Memory B cell (primary cell): ENCODE data around the gene DPPA3.
A peak's percentile ranks its signal among the peaks of the same experiment; 100 is the strongest.
"Not testable (repeated sequence)": the region's sequence is repeated elsewhere in the genome, so short reads cannot be mapped to it uniquely, and the experiment has no call there.

Source experiments
- ATAC-seq: fragments of 150-1000 bp; cut with Tn5 transposase; 2 replicates; pipeline ENCODE4 v1.10.0; 2021; ENCODE audit warnings: low read depth, mild to moderate bottlenecking, moderate library complexity
- DNase-seq, 2 donors: peaks; one replicate each; pipeline ENCODE4 v3.0.0; 2022; ENCODE audit warnings: low spot score in 2 of 2
- H3K27ac Mint-ChIP-seq: one replicate; pipeline ENCODE4 v1.8.0; 2022; ENCODE audit warnings: mild to moderate bottlenecking, moderate library complexity, mixed read lengths
- H3K27me3 Mint-ChIP-seq: one replicate; pipeline ENCODE4 v1.8.0; 2022; ENCODE audit warnings: mixed read lengths
- H3K36me3 Mint-ChIP-seq: one replicate; pipeline ENCODE4 v1.8.0; 2022; ENCODE audit warnings: mild to moderate bottlenecking, mixed read lengths
- H3K4me1 Mint-ChIP-seq: one replicate; pipeline ENCODE4 v1.8.0; 2022; ENCODE audit warnings: mixed read lengths
- H3K4me3 Mint-ChIP-seq: one replicate; pipeline ENCODE4 v1.8.0; 2022; ENCODE audit warnings: mild to moderate bottlenecking, moderate library complexity, mixed read lengths
- H3K9me3 Mint-ChIP-seq: one replicate; pipeline ENCODE4 v1.8.0; 2022; ENCODE audit warnings: mixed read lengths

Gene DPPA3

DNA sequence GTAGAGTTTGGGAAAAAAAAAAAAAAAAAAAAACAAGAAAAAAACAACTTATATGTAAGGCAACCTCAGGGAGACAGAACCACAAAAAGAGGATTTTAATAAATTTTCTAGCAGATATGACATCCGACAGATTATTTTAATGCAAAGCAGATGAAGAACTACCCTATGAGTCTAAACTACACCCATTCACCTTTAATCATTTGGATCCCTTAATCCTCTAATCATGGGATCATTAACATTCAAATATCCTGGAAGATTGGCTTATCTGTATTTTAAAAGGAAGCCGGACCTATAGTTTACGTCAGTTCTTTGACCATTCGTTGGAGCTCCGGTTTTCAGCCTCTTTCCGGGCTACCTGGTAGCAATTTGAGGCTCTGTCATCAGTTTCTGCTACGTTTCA is at the start of gene DPPA3:
Gene DPPA3, plus strand, starts transcription at position 301 of the 400 bp plus-strand sequence. CDS start 138 bp downstream, outside the sequence.
- H3K4me1 Mint-ChIP-seq, result no peaks in the 10 kb centered on the region
- no peak within 1 kb of the TSS for H3K27ac Mint-ChIP-seq
- no peaks in the 10 kb centered on the region for H3K36me3 Mint-ChIP-seq
- ATAC-seq (no peak), DNase-seq (no peak)
- H3K27me3 Mint-ChIP-seq, result peaks cover 5% of the 10 kb centered on the region
- peaks cover 1% of the 10 kb centered on the region for H3K9me3 Mint-ChIP-seq
- no peak within 1 kb of the TSS for H3K4me3 Mint-ChIP-seq

DNA sequence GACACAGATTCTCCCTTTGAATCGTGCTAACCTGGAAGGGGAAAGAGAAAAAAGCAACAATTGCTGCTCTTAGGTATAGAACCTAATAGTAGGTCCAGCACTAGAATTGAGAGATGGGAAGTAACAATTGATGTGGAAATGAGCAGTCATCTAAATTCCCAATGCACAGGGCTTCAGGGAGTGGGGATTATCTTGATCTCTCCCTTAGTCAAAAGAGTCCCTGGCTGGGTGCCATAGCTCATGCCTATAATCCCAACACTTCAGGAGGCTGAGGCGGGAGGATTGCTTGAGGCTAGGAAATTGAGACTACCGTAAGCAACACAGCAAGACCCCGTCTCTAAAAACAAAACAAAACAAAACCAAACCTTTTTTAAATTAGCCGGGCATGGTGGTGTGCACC is 49.5 kb upstream of the DPPA3 start:
- ATAC-seq (no peak), DNase-seq (no peak)
- Mint-ChIP-seq H3K27me3 (peaks cover 5% of the 10 kb centered on the region), H3K9me3 (no peaks in the 10 kb centered on the region), H3K36me3 (no peaks in the 10 kb centered on the region), H3K27ac (no peak overlapping the region), H3K4me1 (peaks cover 3% of the 10 kb centered on the region), H3K4me3 (no peak overlapping the region)

DNA sequence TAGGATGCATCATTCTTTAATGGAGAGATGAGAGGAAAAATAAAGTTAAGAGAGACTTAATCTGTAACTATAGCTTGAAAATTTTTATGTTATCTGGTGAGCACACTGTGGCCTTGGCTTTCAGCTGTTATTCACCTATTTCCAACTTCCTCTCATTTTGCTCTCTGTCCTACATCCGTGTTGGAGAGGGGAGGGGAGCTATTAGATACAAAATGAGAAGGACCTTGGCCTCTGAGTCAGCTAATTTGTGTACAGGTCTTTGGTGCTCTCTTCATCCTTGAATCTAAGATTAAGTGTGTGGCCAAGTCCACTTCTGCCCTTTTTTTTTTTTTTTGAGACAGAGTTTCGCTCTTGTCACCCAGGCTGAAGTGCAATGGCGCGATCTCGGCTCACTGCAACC is 44.6 kb upstream of the DPPA3 start:
- Mint-ChIP-seq H3K4me3 (no peak overlapping the region), H3K27me3 (no peaks in the 10 kb centered on the region), H3K36me3 (no peaks in the 10 kb centered on the region), H3K4me1 (peaks cover 3% of the 10 kb centered on the region), H3K27ac (no peak overlapping the region), H3K9me3 (no peaks in the 10 kb centered on the region)
- ATAC-seq, result no peak
- no peak for DNase-seq

DNA sequence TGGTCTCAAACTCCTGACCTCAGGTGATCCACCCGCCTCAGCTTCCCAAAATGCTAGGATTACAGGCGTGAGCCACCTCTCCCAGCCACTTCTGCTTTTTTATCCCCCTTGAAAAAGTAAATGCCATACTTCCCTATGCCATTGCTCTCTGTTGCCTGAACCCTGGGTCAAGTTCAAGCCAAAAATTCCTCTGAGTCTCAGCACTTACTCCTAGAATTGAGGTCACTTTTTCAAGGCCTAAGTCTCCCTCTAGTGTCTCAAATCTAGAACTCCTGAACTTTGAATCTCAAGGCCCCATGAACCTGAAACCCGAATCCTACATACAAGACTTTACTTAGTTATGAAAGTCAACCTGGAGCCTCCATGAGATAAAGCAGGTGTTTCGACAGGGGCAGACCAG is 44.1 kb upstream of the DPPA3 start:
- H3K4me1 Mint-ChIP-seq, result peaks cover 3% of the 10 kb centered on the region
- no peak overlapping the region for H3K27ac Mint-ChIP-seq
- H3K36me3 Mint-ChIP-seq, result no peaks in the 10 kb centered on the region
- no peak for DNase-seq
- no peak for ATAC-seq
- H3K27me3 Mint-ChIP-seq, result no peaks in the 10 kb centered on the region
- H3K4me3 Mint-ChIP-seq, result no peak overlapping the region
- no peaks in the 10 kb centered on the region for H3K9me3 Mint-ChIP-seq

DNA sequence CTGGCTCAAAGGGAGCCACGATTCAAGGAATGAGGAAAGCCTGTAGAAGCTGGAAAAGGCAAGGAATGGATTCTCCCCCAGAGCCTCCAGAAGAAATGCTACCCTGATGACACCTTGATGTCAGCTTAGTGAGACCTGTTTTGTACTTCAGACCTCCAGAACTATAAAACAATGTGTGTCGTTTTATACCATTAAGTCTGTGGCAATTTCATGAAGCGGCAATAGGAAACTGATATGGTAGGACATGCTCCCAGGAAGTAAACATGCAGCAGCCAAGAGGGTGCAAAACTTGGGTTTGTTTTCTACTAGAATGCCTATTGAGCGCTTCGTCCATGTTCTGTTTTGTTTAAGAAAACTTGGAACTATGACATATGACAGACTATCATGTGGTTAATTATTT is 43.1 kb upstream of the DPPA3 start:
- Mint-ChIP-seq H3K9me3 (no peaks in the 10 kb centered on the region), H3K36me3 (no peaks in the 10 kb centered on the region), H3K27ac (no peak overlapping the region), H3K4me3 (no peak overlapping the region), H3K27me3 (no peaks in the 10 kb centered on the region), H3K4me1 (peaks cover 3% of the 10 kb centered on the region)
- ATAC-seq, result no peak
- no peak for DNase-seq

DNA sequence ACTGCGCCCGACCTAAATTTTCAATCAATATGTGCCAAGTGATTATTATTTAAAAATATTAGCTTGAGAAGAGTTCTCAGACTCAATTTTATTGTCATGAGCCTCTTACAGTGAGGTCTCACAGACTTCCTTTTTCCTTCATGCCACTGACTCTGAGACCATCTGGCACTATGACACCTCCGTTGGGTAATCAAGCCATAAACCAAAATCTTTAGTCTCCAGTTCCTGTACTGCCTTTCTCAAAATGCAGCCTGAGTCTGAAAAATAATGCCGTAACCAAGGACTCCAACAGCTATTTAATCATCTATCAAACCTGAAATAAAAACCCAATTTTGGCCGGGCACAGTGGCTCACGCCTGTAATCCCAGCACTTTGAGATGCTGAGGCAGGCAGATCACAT is 35.8 kb upstream of the DPPA3 start:
- H3K27me3 Mint-ChIP-seq, H3K4me3 Mint-ChIP-seq, DNase-seq, H3K36me3 Mint-ChIP-seq, H3K27ac Mint-ChIP-seq, H3K4me1 Mint-ChIP-seq, H3K9me3 Mint-ChIP-seq: not testable (repeated sequence)
- ATAC-seq, result peak; percentile 56

DNA sequence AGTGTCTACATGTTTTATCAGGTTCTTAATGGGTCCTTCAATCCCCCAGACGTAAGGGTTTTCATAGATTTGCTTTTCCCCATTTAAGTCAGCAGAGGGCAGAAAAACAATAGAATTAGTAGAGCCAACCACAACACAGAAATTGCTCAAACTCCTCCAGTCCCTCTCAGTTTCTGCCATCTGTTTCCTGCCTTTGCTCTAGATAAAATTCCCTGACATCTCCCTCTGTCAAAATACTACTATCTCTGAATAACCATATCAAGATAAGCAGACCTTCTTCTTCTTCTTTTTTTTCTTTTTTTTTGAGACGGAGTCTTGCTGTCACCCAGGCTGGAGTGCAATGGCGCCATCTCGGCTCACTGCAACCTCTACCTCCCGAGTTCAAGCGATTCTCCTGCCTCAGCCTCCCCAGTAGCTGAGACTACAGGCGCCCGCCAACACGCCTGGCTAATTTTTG is 33.8 kb upstream of the DPPA3 start:
- not testable (repeated sequence) for DNase-seq, H3K27me3 Mint-ChIP-seq, H3K4me3 Mint-ChIP-seq, H3K9me3 Mint-ChIP-seq, H3K27ac Mint-ChIP-seq, H3K36me3 Mint-ChIP-seq, H3K4me1 Mint-ChIP-seq
- peak; percentile 15 for ATAC-seq

DNA sequence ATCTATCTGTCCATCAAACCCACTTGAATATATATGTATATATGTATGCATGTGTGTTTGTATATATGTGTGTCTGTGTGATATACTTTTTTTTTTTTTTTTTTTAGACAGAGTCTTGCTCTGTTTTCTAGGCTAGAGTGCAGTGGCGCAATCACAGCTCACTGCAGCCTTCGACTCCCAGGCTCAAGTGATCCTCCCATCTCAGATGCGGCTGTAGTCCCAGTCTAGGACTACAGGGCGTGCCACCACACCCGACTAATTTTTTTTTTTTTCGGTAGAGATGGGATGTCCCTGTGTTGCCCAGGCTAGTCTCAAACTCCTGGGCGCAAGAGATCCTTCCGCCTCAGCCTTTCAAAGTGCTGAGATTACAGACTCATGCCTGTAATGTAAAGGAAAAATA is 32.5 kb upstream of the DPPA3 start:
- DNase-seq (no peak), ATAC-seq (no peak)
- H3K4me1 Mint-ChIP-seq, result no peaks in the 10 kb centered on the region
- no peaks in the 10 kb centered on the region for H3K9me3 Mint-ChIP-seq
- no peak overlapping the region for H3K4me3 Mint-ChIP-seq
- peaks cover 6% of the 10 kb centered on the region for H3K27me3 Mint-ChIP-seq
- H3K27ac Mint-ChIP-seq, result no peak overlapping the region
- H3K36me3 Mint-ChIP-seq, result no peaks in the 10 kb centered on the region

DNA sequence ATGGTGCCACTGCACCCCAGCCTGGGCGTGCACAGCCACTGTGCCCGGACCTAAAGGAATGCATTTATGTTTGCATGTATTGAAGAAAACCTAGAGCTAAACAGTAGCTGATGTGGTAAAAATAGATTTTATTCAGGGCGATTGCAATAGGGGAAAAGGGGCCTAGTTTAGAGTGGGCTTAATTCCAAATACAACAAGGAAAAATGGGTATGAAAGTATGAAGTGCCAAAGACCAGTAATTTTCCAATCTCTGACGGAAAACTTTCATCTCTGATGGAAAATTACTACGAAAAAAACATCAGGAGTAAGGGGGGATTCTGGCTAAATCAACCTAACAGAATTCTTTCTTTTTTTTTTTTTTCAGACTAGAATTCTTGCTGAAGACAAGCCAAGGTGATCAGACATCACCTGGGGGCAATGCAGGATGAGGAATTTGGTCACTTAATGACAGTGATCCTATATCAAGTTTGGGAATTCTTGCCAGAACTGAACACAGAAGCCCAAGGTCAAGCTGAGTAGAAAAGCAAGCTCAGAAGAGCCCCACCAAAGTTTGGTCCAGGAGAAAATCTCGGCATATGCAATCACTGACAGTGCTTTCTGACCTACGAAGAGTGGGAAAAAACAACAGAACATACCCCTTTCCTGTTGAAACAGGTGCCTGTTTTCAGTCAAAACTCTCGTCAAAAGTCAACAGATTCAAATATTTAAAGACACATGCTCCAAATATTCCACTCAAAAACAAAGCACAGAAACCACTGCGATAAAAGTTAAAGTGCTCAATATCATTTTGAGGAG is 31.8 kb upstream of the DPPA3 start:
- H3K4me3 Mint-ChIP-seq, result no peak overlapping the region
- ATAC-seq (no peak), DNase-seq (no peak)
- H3K27ac Mint-ChIP-seq, result no peak overlapping the region
- H3K9me3 Mint-ChIP-seq, result no peaks in the 10 kb centered on the region
- peaks cover 4% of the 10 kb centered on the region for H3K27me3 Mint-ChIP-seq
- H3K36me3 Mint-ChIP-seq, result no peaks in the 10 kb centered on the region
- H3K4me1 Mint-ChIP-seq, result no peaks in the 10 kb centered on the region

DNA sequence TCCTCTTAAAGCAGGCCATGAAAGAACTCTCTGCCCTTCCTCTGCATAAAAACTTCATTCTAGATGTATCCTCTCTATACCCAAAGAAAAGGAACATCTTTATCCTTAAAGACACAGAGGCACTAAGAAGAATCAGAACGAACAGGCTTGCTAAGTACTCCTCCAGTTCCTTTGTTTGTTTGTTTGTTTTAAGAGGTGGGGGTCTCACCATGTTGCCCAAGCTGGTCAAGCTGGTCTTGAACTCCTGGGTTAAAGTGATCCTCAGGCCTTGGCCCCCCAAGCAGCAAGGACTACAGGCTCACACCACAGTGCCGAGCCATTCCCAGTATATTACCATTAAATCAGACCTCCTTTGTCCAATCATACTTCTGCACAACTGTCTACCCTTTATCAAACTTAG is 29.7 kb upstream of the DPPA3 start:
- H3K4me1 Mint-ChIP-seq, result no peaks in the 10 kb centered on the region
- H3K27ac Mint-ChIP-seq, result no peak overlapping the region
- H3K36me3 Mint-ChIP-seq, result no peaks in the 10 kb centered on the region
- H3K27me3 Mint-ChIP-seq, result peaks cover 6% of the 10 kb centered on the region
- H3K9me3 Mint-ChIP-seq, result no peaks in the 10 kb centered on the region
- no peak overlapping the region for H3K4me3 Mint-ChIP-seq
- no peak for DNase-seq
- ATAC-seq, result no peak

DNA sequence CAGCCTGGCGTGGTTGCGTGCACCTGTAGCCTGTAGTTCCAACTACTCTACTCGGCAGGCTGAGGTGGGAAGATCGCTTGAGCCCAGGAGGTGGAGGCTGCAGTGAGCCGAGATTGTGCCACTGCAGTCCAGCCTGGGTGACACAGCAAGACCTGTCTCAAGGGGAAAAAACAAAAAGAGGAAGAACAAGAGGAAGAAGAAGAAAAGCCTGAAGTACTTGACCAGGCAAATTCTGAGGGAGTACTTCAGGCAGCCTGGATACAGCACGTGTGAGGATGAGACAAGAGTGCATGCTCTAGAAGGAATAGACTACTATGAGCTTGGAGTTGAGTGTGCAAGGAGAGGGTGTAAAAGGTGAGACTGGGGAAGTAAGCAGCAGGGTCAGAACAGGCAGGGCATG is 17.4 kb upstream of the DPPA3 start:
- no peak overlapping the region for H3K4me3 Mint-ChIP-seq
- DNase-seq (no peak), ATAC-seq (no peak)
- peaks cover 8% of the 10 kb centered on the region for H3K27me3 Mint-ChIP-seq
- H3K4me1 Mint-ChIP-seq, result peaks cover 9% of the 10 kb centered on the region
- H3K9me3 Mint-ChIP-seq, result no peaks in the 10 kb centered on the region
- no peak overlapping the region for H3K27ac Mint-ChIP-seq
- no peaks in the 10 kb centered on the region for H3K36me3 Mint-ChIP-seq

DNA sequence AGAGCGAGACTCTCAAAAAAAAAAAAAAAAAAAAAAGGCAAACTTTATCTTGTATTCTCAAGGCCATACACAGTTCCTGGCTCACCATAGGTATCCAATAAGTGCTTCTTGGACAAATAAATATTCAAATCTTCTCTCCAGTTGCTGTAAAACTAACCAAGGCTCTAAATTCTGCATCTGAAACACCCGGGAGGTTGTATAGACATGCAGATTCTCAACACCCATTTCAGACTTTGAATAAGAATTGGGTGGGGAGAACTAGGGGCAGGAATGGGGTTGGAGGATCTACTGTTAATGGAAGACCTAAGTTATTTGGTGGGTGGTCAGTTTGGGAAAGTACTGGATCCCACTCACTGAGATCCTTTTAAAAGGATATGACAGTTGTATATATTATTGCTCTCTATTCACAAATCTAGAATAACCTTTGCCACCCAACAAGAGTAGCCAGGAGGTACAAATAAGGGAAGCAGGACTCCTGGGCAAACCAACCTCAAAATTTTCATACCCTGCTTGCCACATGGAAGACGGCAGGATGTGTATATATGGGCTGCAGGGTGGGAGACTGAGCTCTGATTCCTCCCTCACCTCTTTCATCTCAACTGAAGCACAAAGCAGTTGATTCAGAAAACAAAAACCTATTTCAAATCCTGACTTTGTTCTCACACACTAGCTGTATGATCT is 16.5 kb upstream of the DPPA3 start:
- DNase-seq (no peak), ATAC-seq (no peak)
- no peaks in the 10 kb centered on the region for H3K36me3 Mint-ChIP-seq
- H3K9me3 Mint-ChIP-seq, result no peaks in the 10 kb centered on the region
- H3K27ac Mint-ChIP-seq, result no peak overlapping the region
- no peak overlapping the region for H3K4me3 Mint-ChIP-seq
- peaks cover 8% of the 10 kb centered on the region for H3K27me3 Mint-ChIP-seq
- H3K4me1 Mint-ChIP-seq, result peaks cover 9% of the 10 kb centered on the region

DNA sequence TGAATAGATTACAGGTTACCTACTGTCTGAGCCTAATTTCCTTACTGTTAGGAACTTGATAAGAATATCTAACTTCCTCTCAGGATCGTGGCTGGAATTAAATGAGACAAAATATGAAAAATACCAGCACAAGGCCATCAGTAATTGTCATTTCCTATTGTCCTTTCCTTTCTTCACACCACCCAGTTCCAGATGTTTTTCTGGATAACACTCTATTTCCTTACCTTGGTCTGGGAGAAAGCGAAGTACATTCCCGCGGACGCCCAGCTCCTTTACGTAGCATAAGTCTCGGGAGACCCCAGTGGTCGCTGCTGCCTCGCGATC is 16.0 kb upstream of the DPPA3 start:
- no peaks in the 10 kb centered on the region for H3K36me3 Mint-ChIP-seq

DNA sequence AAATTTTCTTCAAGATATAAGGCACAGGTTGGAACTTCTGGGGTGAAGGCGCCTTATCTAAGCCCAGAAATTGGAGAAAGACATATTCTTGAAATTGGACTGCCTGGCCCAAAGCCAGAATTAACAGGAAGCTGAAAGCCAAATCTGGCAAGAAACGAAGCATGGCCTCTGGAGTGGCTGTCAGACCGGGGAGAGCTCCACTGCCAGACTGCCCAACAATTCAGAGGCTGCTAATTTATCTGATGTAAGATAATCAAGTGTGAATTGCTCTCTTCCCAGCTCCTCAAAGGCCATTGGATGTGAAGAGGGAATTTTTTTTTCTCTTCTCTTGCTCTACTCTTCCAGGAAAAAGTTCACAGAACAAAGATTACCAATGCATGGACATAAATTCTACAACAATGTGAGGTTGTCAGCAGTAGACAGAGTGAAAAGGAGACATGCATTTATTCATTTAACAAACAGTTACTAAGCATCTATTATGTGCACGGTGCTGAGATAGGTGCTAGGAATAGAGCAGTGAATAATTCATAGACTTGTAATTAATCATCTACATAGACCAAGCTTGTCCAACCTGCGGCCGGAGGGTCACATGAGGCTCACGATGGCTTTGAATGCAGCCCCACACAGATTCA is 15.6 kb upstream of the DPPA3 start, which contains the start of gene GDF3:
Gene GDF3, minus strand, starts transcription at position 210 of the 632 bp plus-strand sequence. Its CDS starts 47 bp downstream, at position 163.
- Mint-ChIP-seq H3K36me3 (no peaks in the 10 kb centered on the region), H3K27ac (no peak within 1 kb of the TSS), H3K9me3 (no peaks in the 10 kb centered on the region), H3K4me1 (peaks cover 9% of the 10 kb centered on the region), H3K27me3 (peaks cover 8% of the 10 kb centered on the region), H3K4me3 (no peak within 1 kb of the TSS)
- DNase-seq, result no peak
- ATAC-seq, result no peak

More for the DNA sequence above, 16.0 kb upstream of the DPPA3 start:
- peaks cover 8% of the 10 kb centered on the region for H3K27me3 Mint-ChIP-seq
- no peak overlapping the region for H3K4me3 Mint-ChIP-seq
- no peak for ATAC-seq
- DNase-seq, result no peak
- H3K4me1 Mint-ChIP-seq, result peaks cover 9% of the 10 kb centered on the region
- no peaks in the 10 kb centered on the region for H3K9me3 Mint-ChIP-seq
- H3K27ac Mint-ChIP-seq, result no peak overlapping the region
